H1 (cell line): ENCODE results near the gene NME3. TPM values are rescaled to one million over a fixed set of nuclear protein-coding genes. Genes with fewer than 3 reads are reported as not detected.

Experiments used
- CTCF ChIA-PET: fragments of 300-600 bp; sonication (Branson Sonifier 250); formaldehyde crosslinking; loops from one replicate; lab custom pipeline; 2021; ENCODE audit not compliant: partially characterized antibody; lab: Charles Lee
- POLR2A ChIA-PET: fragments of 300-600 bp; sonication (Branson Sonifier 250); formaldehyde crosslinking; loops from one replicate; lab custom pipeline; 2021; ENCODE audit warnings: inconsistent platforms; ENCODE audit not compliant: partially characterized antibody; lab: Charles Lee
- DNase-seq, 2 experiments: peaks; one replicate each; pipeline versions ENCODE4 v3.0.0 to v3.0.0-alpha.2; 2010 to 2022; ENCODE audit warnings: low spot score in 2 of 2, low read depth in 1 of 2, mixed read lengths in 1 of 2
- FAIRE-seq: peaks from 2 replicates; lab custom pipeline; 2011; peaks lifted over from hg19 to GRCh38; lab: Jason Lieb, UNC
- H2AFZ ChIP-seq: 2 replicates; pipeline ENCODE4 v1.8.1; 2012; ENCODE audit warnings: low read length, inconsistent platforms
- H2AK5ac ChIP-seq: 2 replicates; pipeline ENCODE4 v1.6.1; 2013; ENCODE audit warnings: low read depth, low read length
- H2BK120ac ChIP-seq: replicated peaks from 2 replicates; pipeline ENCODE3; 2013; ENCODE audit warnings: low read depth, low read length, inconsistent platforms
- H2BK12ac ChIP-seq: 2 replicates; pipeline ENCODE4 v1.6.1; 2013; ENCODE audit warnings: low read depth, low read length
- H2BK15ac ChIP-seq: 2 replicates; pipeline ENCODE4 v1.6.1; 2013; ENCODE audit warnings: low read length
- H2BK20ac ChIP-seq: 2 replicates; pipeline ENCODE4 v1.6.1; 2013; ENCODE audit warnings: low read length
- H2BK5ac ChIP-seq: 2 replicates; pipeline ENCODE4 v1.6.1; 2013; ENCODE audit warnings: low read depth, low read length
- H3K14ac ChIP-seq: 2 replicates; pipeline ENCODE4 v1.6.1; 2013; ENCODE audit warnings: inconsistent platforms; ENCODE audit not compliant: insufficient read length
- H3K18ac ChIP-seq: 2 replicates; pipeline ENCODE4 v1.6.1; 2013; ENCODE audit warnings: low read length; ENCODE audit errors: extremely low read depth
- H3K23ac ChIP-seq: 2 replicates; pipeline ENCODE4 v1.6.1; 2013; ENCODE audit warnings: inconsistent platforms; ENCODE audit not compliant: insufficient read length
- H3K23me2 ChIP-seq: 2 replicates; pipeline ENCODE4 v1.6.1; 2013; ENCODE audit warnings: low read depth, low read length
- H3K27ac ChIP-seq: 2 replicates; pipeline ENCODE4 v1.6.1; 2011; ENCODE audit warnings: low read depth, low read length, inconsistent platforms
- H3K27me3 ChIP-seq, 4 experiments: replicated peaks in 1 of 4; 1 replicate in 1 of 4; 2 replicates in 3 of 4; pipeline versions ENCODE4 v1.6.1 to v1.8.1; 2011 to 2013; ENCODE audit warnings: low read length in 3 of 4, mild to moderate bottlenecking in 3 of 4, inconsistent platforms in 2 of 4, mixed read lengths in 2 of 4, moderate library complexity in 1 of 4; ENCODE audit not compliant: control insufficient read depth in 3 of 4, insufficient read depth in 3 of 4; ENCODE audit errors: extremely low read depth in 1 of 4
- H3K36me3 ChIP-seq, 4 experiments: 2 replicates each; pipeline versions ENCODE4 v1.6.1 to v1.8.1; 2011 to 2013; ENCODE audit warnings: mild to moderate bottlenecking in 4 of 4, low read length in 3 of 4, moderate library complexity in 2 of 4, control low read depth in 1 of 4, inconsistent platforms in 1 of 4; ENCODE audit not compliant: insufficient read depth in 4 of 4, control insufficient read depth in 2 of 4
- H3K4ac ChIP-seq: replicated peaks from 2 replicates; pipeline ENCODE3; 2013; ENCODE audit warnings: low read length, low read depth, mixed read lengths, inconsistent platforms; ENCODE audit not compliant: insufficient read length
- H3K4me1 ChIP-seq, 4 experiments: replicated peaks in 1 of 4; 1 replicate in 1 of 4; 2 replicates in 3 of 4; pipeline versions ENCODE4 v1.6.1 to v1.8.1; 2011 to 2013; ENCODE audit warnings: low read length in 3 of 4, inconsistent platforms in 2 of 4, mixed read lengths in 1 of 4; ENCODE audit not compliant: insufficient read depth in 4 of 4, control insufficient read depth in 3 of 4
- H3K4me2 ChIP-seq, 2 experiments: 2 replicates each; pipeline versions ENCODE4 v1.6.1 to v1.8.1; 2011 to 2013; ENCODE audit warnings: low read depth in 2 of 2, low read length in 2 of 2, control low read depth in 1 of 2, inconsistent platforms in 1 of 2, mild to moderate bottlenecking in 1 of 2; ENCODE audit not compliant: insufficient read depth in 1 of 2
- H3K4me3 ChIP-seq, 4 experiments: fragments of 200-600, 300-600 bp in 1 of 4; sonication (generic), shearing (Covaris generic), sonication (Bioruptor Twin) in 1 of 4; 2 replicates each; pipeline versions ENCODE4 v1.5.1 to v1.8.1; 2011 to 2016; ENCODE audit warnings: low read length in 4 of 4, low read depth in 3 of 4, control low read depth in 2 of 4, inconsistent platforms in 2 of 4, mild to moderate bottlenecking in 2 of 4, mixed read lengths in 1 of 4, moderate library complexity in 1 of 4; ENCODE audit not compliant: insufficient read depth in 2 of 4; ENCODE audit errors: extremely low read depth in 1 of 4
- H3K56ac ChIP-seq: replicated peaks from 2 replicates; pipeline ENCODE3; 2013; ENCODE audit warnings: low read depth, mild to moderate bottlenecking, mixed read lengths, low read length, inconsistent platforms; ENCODE audit not compliant: insufficient read length
- H3K79me1 ChIP-seq: 2 replicates; pipeline ENCODE4 v1.6.1; 2013; ENCODE audit warnings: low read depth, low read length, control low read depth
- H3K79me2 ChIP-seq, 2 experiments: 2 replicates each; pipeline versions ENCODE4 v1.6.1 to v1.8.1; 2012 to 2013; ENCODE audit warnings: low read length in 2 of 2, mild to moderate bottlenecking in 2 of 2, inconsistent platforms in 1 of 2; ENCODE audit not compliant: insufficient read depth in 2 of 2, control insufficient read depth in 1 of 2
- H3K9ac ChIP-seq, 4 experiments: replicated peaks in 1 of 4; 1 replicate in 1 of 4; 2 replicates in 3 of 4; pipeline versions ENCODE4 v1.6.1 to v1.8.1; 2011 to 2013; ENCODE audit warnings: low read depth in 3 of 4, low read length in 3 of 4, control low read depth in 2 of 4, mild to moderate bottlenecking in 2 of 4, moderate library complexity in 2 of 4, inconsistent platforms in 1 of 4; ENCODE audit errors: extremely low read depth in 1 of 4
- H3K9me3 ChIP-seq, 2 experiments: 2 replicates each; pipeline versions ENCODE4 v1.6.1 to v1.8.1; 2012 to 2013; ENCODE audit warnings: mild to moderate bottlenecking in 2 of 2, moderate library complexity in 2 of 2, control low read depth in 1 of 2, inconsistent platforms in 1 of 2, low read depth in 1 of 2, low read length in 1 of 2, mixed read lengths in 1 of 2; ENCODE audit not compliant: insufficient read depth in 2 of 2
- H4K20me1 ChIP-seq, 2 experiments: replicated peaks in 1 of 2; 2 replicates each; pipeline versions ENCODE3 to v1.8.1; 2011 to 2013; ENCODE audit warnings: inconsistent platforms in 2 of 2, low read length in 2 of 2, mild to moderate bottlenecking in 1 of 2; ENCODE audit not compliant: insufficient read depth in 2 of 2, control insufficient read depth in 1 of 2
- H4K5ac ChIP-seq: 2 replicates; pipeline ENCODE4 v1.6.1; 2013; ENCODE audit warnings: low read length, low read depth, mixed read lengths, inconsistent platforms; ENCODE audit not compliant: insufficient read length
- H4K8ac ChIP-seq: 2 replicates; pipeline ENCODE4 v1.8.0; 2013; ENCODE audit warnings: mild to moderate bottlenecking, moderate library complexity, low read length, inconsistent platforms; ENCODE audit not compliant: insufficient read depth; ENCODE audit errors: extremely low read depth
- H4K91ac ChIP-seq: replicated peaks from 2 replicates; pipeline ENCODE3; 2013; ENCODE audit warnings: low read length, mixed read lengths, inconsistent platforms; ENCODE audit not compliant: insufficient read length
- KDM1A ChIP-seq: fragments of 200-600, 300-600 bp; sonication (generic); IDR thresholded peaks from 2 replicates; pipeline ENCODE4 v1.7.1; 2016; ENCODE audit warnings: mild to moderate bottlenecking, low read length, borderline replicate concordance
- KDM4A ChIP-seq: IDR thresholded peaks from one replicate; pipeline ENCODE4 v1.7.1; 2012; ENCODE audit warnings: low read depth, mild to moderate bottlenecking, moderate library complexity, low read length, inconsistent platforms; ENCODE audit not compliant: severe bottlenecking
- KDM5A ChIP-seq: fragments of 200-600 bp; IDR thresholded peaks from 2 replicates; pipeline ENCODE4 v1.7.1; 2012; ENCODE audit warnings: mild to moderate bottlenecking, low read length, inconsistent platforms, mixed read lengths
- PHF8 ChIP-seq: fragments of 200-600 bp; sonication (generic); conservative IDR thresholded peaks from 2 replicates; pipeline ENCODE4 v1.7.1; 2012; ENCODE audit warnings: low read depth, mild to moderate bottlenecking, inconsistent platforms, low read length, moderate library complexity
- RBBP5 ChIP-seq: IDR thresholded peaks from 2 replicates; pipeline ENCODE4 v1.7.1; 2012; ENCODE audit warnings: low read depth, mild to moderate bottlenecking, inconsistent platforms, low read length, moderate library complexity, borderline replicate concordance
- SIN3A ChIP-seq, 2 experiments: IDR thresholded peaks in 1 of 2; conservative IDR thresholded peaks in 1 of 2; 2 replicates each; pipeline ENCODE4 v1.6.1; 2011 to 2012; ENCODE audit warnings: low read length in 2 of 2, improper control_type of control experiment in 1 of 2, low read depth in 1 of 2, mild to moderate bottlenecking in 1 of 2
- WGBS, 2 experiments: shearing (Covaris generic) in 1 of 2; methylation state at CpG; one replicate each; pipeline versions ENCODE4 v1.1.6 to v1.1.7; 2013 to 2015; ENCODE audit warnings: low lambda C conversion rate in 2 of 2, mixed read lengths in 2 of 2, inconsistent platforms in 1 of 2, low coverage in 1 of 2, missing lambda C conversion rate in 1 of 2; ENCODE audit not compliant: insufficient replicate concordance in 2 of 2, insufficient coverage in 1 of 2, insufficient read length in 1 of 2; ENCODE audit errors: extremely low coverage in 1 of 2, missing lambda C conversion rate in 1 of 2; 5-methylcytosine and 5-hydroxymethylcytosine counted together
- polyA plus RNA-seq, 7 experiments: library from polyadenylated mRNA; depleted of rRNA in 3 of 7; stranded (reverse) in 5 of 7; unstranded in 2 of 7; fragments of >200 nt in 5 of 7; fragments of 200-250 nt in 2 of 7; gene quantifications; 1 replicate in 5 of 7; 2 replicates in 1 of 7; 4 replicates in 1 of 7; pipeline versions ENCODE4 v1.2.1 to v1.2.3, GENCODE V29; 2011 to 2013; ENCODE audit warnings: missing spikeins in 2 of 7, mixed read lengths in 2 of 7
- total RNA-seq: library from RNA; stranded (reverse); fragmentation: NEBNext Ultra II Directional; extraction: Animal tissue kit (Norgen Biotek cat#: 25700); gene quantifications from 2 replicates; pipeline ENCODE4 v1.2.1, GENCODE V29; 2021
- TF ChIP-seq, protein P1 (sequence below), 3 experiments: IDR thresholded peaks; 1 replicate in 2 of 3; 2 replicates in 1 of 3; pipeline versions ENCODE4 v1.5.1 to v1.6.1; 2011; ENCODE audit warnings: low read length in 3 of 3, mild to moderate bottlenecking in 3 of 3, inconsistent platforms in 2 of 3, low read depth in 1 of 3, moderate library complexity in 1 of 3; ENCODE audit not compliant: insufficient read depth in 1 of 3; ENCODE audit errors: control extremely low read depth in 1 of 3

NME3 gene
- total and polyA plus RNA-seq, 2 of the 8 experiments (the other 6 are each of a cell fraction or from before 2014, with no cell fraction given) = 72.5 to 163 TPM

DNA sequence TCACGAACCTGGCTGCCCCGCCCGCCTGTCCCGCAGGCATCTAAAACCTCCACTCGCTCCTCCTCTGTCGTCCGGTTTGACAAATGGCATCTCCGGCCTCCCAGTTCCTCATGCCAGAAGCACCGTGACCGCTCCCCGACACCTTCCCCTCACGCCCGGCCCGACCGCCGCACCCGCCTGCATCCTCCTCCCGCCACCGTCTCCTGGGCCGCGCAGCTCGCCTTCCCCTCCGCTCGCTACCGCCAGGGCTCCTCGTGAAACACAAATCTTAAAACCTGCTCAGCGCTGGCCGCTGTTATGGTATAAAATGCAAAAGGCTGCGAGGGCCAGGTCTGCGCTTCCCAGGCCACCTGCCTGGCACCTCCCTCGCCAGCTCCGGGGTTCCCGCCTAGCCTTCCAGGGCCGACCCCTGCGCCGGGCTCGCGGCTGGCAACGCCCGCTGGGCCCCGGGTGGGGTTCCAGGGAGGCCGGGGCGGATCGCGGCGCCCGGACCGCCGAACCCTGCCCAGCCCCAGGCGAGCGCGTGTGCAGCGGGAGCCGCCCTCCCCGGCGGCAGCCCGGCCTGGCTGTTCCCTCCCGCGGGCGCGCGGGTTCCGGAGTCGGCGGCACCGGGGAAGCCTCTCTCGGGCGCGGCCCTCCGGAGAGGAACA, 10.5 kb upstream of the NME3 start:
- Histone ChIP-seq H2BK12ac (no peak overlapping the region), H3K4me1 (peaks cover 0 to 7% (median 4%) of the 10 kb centered on the region in 4 experiments; a peak in 5 of 7 replicates), H2BK120ac (no peak overlapping the region), H4K20me1 (peaks cover 17 to 35% of the 10 kb centered on the region in 2 experiments), H2BK20ac (no peak overlapping the region), H4K91ac (no peak overlapping the region), H2AK5ac (no peak overlapping the region), H3K56ac (no peak overlapping the region), H2AFZ (no peak overlapping the region), H2BK5ac (no peak overlapping the region), H2BK15ac (no peak overlapping the region), H3K36me3 (peaks cover 0 to 17% (median 2%) of the 10 kb centered on the region in 4 experiments; a peak in 5 of 8 replicates), H3K4ac (no peak overlapping the region), H3K9ac (peak overlapping the region; percentile 62 to 83 (median 68); a peak in 6 of 7 replicates), H3K27ac (peak overlapping the region; percentile 39; the same call in 1 of the 2 replicates), H3K18ac (no peak overlapping the region; the same call in 1 of the 2 replicates), H3K23ac (no peak overlapping the region), H3K79me2 (peaks cover 0 to 32% of the 10 kb centered on the region in 2 experiments; a peak in 3 of 4 replicates), H3K23me2 (peaks cover 3% of the 10 kb centered on the region; the same call in 1 of the 2 replicates), H4K5ac (peak overlapping the region; percentile 5), H3K27me3 (no peaks in the 10 kb centered on the region), H3K9me3 (no peaks in the 10 kb centered on the region), H3K14ac (no peak overlapping the region), H4K8ac (peak overlapping the region; percentile 89; the same call in 1 of the 2 replicates), H3K4me2 (peak overlapping the region; percentile 81 to 92), H3K4me3 (peak overlapping the region; percentile 63 to 98 (median 76)), H3K79me1 (peaks cover 16% of the 10 kb centered on the region)
- 2% methylated on average over 39 of the region's 70 CpGs; no CpG with 5 or more reads in 1 of the 2 experiments for WGBS, 2 experiments
- ChIA-PET POLR2A (interaction anchor here (0.8 to 12.0 kb wide), 11 partner anchors 11 to 465 kb away, joined by 3 to 246 read pairs (median 4); partner anchors contain the start of genes EME2, IGFALS, MAPK8IP3 and MRPS34), CTCF (interaction anchor here (1.0 to 1.9 kb wide), 4 partner anchors 10 to 150 kb away, joined by 3 to 8 read pairs (median 4); partner anchors contain the start of gene NME3)
- FAIRE-seq = no peak
- peak in 1 of 2 experiments; percentile 56 for DNase-seq
- 0 out of 2 replicates have a peak, but pooled peaks have one; percentile 27 for TF ChIP-seq KDM5A
- 0 out of 2 replicates have a peak, but pooled peaks have one; percentile 61 for TF ChIP-seq PHF8
- no peak for TF ChIP-seq KDM4A
- 0 out of 2 replicates have a peak, but pooled peaks have one; percentile 10 for TF ChIP-seq RBBP5
- TF ChIP-seq, protein P1, sequence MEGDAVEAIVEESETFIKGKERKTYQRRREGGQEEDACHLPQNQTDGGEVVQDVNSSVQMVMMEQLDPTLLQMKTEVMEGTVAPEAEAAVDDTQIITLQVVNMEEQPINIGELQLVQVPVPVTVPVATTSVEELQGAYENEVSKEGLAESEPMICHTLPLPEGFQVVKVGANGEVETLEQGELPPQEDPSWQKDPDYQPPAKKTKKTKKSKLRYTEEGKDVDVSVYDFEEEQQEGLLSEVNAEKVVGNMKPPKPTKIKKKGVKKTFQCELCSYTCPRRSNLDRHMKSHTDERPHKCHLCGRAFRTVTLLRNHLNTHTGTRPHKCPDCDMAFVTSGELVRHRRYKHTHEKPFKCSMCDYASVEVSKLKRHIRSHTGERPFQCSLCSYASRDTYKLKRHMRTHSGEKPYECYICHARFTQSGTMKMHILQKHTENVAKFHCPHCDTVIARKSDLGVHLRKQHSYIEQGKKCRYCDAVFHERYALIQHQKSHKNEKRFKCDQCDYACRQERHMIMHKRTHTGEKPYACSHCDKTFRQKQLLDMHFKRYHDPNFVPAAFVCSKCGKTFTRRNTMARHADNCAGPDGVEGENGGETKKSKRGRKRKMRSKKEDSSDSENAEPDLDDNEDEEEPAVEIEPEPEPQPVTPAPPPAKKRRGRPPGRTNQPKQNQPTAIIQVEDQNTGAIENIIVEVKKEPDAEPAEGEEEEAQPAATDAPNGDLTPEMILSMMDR (IDR thresholded peaks at IDR 0.05; ENCODE audit: control extremely low read depth in 1 of 3, insufficient read depth in 1 of 3, low read depth in 1 of 3, low read length in 3 of 3) = no peak
- TF ChIP-seq SIN3A (conservative IDR thresholded peaks at IDR 0.05 in 1 of 2, IDR thresholded peaks at IDR 0.05 in 1 of 2; ENCODE audit: low read depth in 1 of 2, low read length in 2 of 2) = peak in 1 of 2 experiments; percentile 66; a peak in 1 of 4 replicates
- no peak for TF ChIP-seq KDM1A
